Cortex of kidney (tissue), 1 donor: ENCODE results near the gene REXO5.
"Not testable (repeated sequence)": the region's sequence is repeated elsewhere in the genome, so short reads cannot be mapped to it uniquely, and the experiment has no call there.

Experiments
- DNase-seq: peaks from one replicate; lab custom pipeline; 2025; lab: John Stamatoyannopoulos, UW

Gene REXO5

DNA sequence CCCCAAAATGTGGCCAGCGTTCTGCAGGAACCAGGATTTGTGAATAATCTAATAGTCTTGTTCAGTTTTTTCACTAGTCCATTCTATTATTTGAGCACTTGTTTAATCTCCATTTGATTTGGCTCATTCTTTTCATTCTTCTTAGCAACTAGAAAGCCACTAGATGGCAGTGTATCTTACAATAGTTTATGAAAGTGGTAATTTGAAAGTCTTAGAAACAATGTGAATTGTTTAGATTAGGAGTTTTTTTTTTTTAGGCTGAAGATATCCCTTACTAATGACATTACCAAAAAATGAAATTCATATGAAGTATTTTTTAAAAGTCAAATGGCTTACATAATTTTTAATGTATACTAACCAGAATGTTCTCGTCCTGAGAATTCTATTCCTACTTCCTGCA, 6.7 kb upstream of the REXO5 start:
- no peak for DNase-seq

DNA sequence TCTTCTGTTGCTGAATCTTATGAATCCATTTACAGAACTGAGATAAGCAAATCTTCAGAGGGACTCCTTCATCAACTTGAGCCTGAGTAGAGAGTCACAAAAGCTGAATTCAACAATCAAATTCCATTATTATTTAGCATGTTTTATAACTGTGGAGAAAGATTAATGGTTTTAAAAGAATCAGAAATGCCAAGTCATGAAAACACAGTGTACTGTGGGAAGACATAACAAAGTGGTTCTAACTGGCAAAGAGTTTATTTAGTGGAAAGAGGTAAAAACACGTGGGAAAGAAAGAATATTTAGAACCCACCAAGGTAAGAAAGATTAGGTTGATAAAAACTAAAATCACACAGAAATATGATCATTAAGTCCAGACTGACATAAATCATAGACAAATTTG, 5.0 kb upstream of the REXO5 start:
- DNase-seq, result no peak

DNA sequence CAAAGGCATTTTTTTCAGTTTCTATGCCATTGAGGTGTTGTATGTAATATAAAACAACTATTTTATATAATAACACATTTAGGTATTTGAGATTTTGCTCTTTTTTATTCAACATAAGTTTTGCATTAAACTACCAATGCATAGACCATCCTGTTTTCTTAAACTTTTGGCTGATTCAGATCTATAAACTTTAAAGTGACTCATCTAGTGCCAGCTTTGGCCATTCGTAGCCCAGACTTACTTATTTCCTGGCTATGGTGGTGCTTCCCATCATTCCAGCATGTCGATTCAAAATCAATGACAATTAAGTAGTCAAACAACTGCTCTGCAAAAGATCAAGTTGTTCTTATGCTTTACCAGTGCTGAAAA, 3.2 kb upstream of the REXO5 start:
- no peak for DNase-seq

DNA sequence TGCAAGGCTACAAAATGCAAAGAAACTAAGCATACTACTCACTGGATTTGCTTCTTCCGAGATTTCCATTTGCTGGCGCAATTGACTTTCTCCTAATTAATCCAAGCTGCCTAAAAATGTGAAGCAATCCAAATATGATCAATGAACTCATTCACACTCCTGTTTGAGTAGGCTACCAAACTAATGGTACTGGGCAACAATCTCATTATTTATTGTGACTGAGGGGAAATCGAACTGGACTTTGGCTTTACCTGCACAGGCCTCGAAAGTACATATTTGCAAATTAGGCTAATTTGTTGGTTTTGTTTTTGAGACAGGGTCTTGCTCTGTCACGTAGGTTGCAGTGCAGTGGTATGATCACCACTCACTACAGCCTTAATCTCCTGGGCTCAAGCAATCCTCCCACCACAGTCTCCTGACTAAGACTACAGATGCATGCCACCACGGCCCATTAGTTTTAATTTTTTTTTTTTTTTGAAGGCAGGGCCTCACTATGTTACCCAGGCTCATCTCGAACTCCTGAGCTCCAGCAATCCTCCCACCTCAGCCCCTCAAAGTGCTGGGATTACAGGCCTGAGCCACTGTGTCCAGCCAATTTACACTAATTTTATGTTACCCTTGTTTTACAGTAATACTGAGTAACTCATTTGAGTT, 2.6 kb upstream of the REXO5 start:
- DNase-seq, result no peak

DNA sequence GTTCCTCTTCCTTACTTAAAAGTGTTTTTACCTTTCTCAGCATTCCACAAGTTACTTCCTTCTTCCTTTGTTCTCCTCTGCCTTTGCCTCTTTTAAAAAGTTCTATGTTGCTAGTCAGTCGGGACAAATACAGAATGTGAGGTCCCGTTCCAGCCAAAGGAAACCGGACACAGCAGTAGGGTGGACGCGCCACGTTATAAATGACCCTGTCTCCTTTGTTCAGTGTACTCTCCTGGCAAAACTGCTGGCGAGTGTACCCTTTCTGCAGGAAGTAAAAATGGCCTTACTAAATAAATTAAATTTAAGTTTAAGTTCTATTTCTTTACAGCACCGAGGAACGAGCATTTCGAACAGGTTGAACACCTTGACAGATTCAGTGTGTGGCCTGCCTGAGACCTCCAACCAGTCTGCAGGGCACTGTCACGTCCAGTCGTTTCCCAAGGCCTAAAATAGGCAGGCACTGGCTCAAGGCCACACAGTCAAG, 601 bp upstream of the REXO5 start:
- DNase-seq, result not testable (repeated sequence)

DNA sequence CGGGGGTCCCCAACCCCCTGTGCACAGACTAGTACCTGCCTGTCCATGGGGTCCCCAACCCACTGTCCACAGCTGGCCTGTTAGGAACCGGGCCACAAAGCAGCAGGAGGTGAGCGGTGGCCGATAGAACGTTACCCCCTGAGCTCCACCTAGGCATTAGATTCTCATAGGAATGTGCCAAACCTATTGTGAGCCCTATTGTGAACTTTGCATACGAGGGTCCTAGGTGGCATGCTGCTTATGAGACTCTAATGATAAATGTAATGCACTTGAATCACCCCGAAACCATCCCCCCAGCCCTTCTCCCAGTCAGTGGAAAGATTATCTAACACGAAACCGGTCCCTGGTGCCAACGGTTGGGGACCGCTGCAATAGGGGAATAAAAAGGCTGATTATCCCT, 1.5 kb downstream of the REXO5 start:
- DNase-seq, result no peak

DNA sequence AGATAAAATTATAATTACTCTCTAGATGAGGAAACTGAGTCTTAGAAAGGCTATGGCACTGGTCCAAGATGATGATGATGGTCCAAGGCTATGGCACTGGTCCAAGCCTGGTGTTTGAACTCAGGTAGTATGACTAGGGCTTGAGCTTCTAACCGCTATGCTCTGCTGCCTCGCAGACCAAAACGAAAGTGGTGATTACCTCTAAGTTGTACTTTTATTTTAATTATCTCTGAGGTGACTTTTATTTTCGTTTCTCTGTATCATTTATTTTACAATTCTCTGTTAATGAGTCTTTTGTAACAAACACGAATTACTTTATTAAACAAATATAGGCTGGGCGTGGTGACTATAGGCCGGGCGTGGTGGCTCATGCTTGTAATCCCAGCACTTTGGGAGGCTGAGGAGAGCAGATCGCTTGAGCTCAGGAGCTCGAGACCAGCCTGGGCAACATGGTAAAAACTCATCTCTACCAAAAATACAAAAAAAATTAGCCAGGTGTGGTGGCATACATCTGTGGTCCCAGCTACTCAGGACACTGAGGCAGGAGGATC, 5.6 kb downstream of the REXO5 start:
- no peak for DNase-seq

DNA sequence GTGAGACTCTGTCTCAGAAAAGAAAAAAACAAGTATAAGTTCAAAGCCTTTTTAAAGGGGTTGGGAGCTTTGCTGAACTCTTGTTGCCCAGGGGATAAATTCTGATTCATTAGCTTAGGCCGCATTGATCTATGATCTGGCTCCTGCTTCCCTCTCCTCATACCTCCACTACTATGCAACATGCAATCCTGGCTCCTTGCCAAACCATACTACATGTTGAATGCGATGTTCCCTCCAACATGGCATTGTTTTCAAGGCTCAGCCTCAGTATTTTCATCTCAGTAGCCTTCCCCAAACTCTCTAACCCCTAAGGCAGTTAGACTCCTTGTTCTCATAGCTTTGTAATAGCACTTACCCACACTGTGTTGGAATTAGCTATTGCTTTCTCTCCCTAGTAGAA, 6.2 kb downstream of the REXO5 start:
- no peak for DNase-seq

DNA sequence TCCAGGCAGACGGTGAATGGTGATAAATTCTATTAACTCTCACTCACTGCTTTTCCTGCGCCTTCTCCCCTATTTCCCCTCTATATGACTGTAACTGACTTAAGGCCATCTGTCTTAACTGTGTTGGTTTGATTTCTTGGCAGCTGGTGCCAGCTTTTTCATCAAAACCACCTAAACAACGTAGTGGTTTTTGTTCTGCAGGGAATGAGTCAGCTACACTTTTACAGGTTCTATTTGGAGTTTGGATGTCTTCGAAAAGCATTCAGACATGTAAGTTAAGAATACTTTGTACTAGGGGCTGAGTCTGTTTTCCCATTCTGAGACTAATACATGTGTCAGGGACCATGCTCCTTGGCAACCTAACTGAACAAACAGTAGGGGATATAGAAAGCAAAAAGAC, 8.5 kb downstream of the REXO5 start:
- DNase-seq, result no peak

DNA sequence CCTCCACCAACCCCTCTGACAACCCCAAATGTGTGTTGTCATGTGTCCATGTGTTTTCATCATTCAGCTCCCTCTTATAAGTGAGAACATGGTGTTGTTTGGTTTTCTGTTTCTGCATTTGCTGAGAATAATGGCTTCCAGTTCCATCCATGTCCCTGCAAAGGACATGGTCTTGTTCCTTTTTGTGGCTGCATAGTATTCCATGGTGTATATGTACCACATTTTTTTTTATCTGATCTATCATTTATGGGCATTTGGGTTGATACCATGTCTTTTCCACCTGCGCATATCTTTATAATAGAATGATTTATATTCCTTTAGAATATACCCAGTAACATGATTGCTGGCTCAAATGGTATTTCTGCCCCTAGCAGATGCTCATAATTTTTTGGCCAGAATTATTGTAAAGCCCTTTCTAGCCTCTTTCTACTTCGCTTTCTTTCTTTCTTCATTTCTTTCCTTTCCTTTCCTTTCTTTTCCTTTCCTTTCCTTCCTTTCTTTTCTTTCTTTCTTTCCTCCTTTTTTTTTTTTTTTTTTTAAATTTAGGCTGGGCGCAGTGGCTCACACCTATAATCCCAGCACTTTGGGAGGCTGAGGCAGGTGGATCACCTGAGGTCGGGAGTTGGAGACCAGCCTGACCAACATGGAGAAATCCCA, 12.7 kb downstream of the REXO5 start:
- DNase-seq, result no peak

DNA sequence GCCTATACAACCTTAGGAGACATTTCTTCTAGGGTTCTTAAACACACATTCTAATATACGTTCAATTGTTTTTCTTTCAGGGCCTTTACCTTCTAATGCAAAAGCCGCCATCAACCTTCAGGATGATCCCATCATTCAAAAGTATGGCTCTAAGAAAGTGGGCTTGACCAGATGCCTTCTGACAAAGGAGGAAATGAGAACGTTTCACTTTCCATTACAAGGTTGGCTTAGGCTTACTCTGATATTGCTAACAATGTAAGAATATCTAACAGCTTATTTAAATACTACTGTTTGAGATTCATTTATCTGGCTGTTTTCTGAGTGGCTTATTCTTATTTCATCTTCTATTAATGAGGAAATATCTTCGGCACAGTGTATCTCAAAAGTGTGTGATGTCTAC, 15.4 kb downstream of the REXO5 start:
- DNase-seq, result no peak

DNA sequence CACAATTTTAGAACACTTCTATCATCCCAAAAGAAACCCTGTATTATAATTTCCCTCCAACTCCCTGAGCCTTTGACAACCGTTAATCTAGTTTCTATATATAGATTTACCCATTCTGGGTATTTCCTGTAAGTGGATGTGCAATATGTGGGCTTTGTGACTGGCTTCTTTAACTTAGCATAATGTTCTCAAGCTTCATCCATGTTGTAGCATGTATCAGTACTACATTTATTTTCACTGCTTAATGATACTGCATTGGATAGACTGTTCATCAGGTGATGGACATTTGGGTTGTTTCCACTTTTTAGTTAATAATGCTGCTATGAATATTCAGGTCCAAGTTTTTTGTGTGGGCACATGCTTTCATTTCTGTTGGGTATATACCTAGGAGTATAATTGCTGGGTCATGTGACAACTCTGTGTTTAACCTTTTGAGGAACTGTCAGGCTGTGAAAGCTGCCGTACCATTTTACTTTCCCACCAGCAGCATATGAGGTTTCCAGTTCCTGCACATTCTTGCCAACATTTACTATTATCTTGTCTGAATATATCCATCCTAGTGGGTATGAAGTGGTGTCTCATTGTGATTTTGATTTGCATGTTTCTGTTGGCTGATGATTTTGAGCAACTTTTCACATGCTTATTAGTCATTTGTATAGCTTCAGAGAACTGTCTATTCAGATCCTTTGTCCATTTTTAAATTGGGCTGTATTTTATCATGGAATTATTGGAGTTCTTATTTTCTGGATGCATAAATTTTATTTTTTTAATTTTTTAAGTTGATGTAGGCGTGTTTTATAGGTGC, 16.4 kb downstream of the REXO5 start:
- DNase-seq, result no peak

DNA sequence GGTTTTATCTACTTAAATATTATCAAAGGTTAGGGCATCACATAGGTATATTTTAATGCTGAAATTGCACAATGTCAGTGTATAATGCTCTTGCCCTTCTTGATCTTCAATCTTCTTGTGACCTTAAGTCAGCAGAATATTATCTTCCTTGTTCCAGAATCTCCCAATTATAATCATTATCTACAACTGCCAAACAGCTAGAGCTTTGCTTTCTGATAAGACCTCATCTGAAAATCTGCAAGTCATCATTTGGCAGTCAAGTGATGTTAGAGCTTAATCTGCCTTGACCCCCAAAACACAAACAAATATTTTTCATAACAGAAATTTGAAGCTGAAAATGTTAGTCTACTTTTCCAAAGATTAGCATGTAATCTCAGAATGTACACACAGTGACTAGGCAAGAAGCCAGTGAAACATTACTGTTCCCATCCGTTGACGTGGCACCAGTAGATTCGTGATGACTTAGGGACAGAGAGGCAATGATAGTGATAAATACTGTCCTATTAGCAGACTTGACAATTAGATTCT, 19.8 kb downstream of the REXO5 start:
- no peak for DNase-seq

DNA sequence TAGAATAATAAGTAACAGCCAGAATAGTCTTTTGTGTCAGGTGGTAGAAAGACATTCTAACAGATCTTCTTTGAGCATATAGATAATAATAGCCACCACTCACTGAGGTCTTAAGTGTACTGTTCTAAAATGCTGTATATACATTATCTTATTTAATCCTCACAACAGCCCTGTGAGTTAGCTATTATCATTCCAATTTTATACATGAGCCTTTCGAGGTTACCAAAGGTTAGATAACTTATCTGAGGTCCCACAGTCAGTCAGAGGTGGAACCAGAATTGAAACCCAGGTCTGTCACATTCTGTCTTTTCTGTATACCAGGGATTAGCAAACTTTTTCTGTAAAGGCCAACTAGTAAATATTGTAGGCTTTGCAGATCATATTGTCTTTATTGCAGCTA, 23.2 kb downstream of the REXO5 start:
- DNase-seq, result no peak

DNA sequence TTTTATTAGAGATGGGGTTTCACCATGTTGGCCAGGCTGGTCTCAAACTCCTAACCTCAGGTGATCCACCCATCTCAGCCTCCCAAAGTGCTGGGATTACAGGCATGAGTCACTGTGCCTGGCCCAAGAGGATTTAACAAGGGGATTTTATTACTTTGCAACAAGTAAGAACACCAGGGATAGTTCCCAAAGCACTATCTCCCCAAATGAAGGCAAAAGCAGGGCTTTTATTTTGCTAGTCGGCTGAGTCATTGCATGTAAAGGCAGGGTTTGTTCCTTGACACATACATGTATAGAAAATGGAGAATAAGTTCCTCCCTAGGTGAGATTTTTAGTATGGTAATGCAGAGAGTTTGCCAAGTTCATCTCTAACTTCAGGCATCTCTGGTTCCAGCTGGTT, 24.0 kb downstream of the REXO5 start:
- DNase-seq, result no peak

DNA sequence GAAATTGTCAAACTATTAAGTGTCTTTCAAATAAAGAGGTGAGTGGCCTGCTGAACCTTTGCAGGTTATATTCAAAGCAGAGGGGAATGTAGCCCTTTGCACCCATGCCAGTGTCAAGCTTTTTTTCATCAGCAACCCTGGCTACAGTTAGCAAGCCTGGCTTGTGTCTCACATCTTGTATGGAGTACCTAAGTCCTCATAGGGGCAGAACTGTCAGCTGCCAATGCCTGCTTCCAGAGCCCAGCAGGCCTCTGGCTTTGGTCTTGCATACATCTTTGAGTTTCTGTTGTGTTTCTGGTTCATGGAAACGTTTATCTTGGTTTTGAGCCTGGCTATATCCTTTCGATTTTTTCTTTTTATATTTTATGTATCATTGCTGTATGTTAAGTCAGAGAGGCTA, 26.8 kb downstream of the REXO5 start:
- DNase-seq, result no peak

DNA sequence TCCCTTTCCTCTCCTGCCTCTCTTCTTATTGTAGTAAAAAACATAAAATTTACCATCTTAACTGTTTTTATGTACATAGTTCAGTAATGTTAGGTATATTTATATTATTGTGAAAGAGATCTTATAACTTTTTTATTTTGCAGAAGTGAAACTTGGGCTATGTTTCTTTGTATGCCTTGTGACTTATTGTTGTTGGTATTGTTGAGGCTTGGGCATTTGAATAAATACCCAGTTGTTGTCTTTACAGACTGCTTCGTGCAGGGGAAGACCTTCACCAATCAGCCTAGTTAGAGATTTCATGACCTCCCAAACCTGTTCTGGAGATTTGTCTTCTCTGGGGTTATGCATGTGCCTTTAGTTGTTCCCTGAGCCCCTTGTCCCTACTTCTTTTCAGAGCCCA, 31.9 kb downstream of the REXO5 start:
- DNase-seq, result no peak

DNA sequence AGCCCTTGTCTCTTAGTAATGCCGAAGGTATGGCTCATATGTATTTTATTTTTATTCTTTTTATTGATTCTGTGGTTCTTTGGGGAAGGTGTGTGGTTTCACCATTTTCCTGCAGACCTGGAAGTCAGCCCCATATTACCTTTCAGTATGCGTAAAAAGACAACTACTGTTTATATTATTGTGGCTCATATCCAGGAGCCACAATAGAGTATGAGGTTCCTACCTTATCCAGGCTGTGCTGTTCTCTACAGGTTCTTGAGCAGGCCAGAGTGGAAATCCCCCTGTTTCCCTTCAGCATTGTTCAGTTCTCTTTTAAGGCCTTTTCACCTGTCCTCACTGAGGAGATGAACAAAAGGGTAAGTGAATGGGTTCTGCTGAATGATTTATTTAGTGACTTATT, 33.2 kb downstream of the REXO5 start:
- DNase-seq, result no peak

DNA sequence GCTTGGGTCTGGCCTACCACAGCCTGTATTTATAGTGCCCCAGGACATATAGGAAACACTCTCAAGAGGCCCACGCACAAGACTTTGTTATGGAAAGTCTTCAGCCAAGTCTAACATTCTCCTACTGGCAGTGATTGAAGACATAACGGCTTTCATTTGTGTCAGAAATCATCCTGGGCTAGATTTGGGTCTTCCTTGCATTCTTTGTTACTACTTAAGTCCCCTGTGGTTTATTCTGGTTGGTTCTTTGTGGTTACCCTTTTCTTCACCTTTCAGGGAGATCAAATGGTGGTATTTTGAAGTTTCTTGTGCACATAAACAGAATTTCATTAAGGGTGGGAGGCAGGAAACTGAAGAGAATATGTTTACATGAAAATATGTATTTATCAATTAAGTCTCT, 37.7 kb downstream of the REXO5 start:
- DNase-seq, result no peak

DNA sequence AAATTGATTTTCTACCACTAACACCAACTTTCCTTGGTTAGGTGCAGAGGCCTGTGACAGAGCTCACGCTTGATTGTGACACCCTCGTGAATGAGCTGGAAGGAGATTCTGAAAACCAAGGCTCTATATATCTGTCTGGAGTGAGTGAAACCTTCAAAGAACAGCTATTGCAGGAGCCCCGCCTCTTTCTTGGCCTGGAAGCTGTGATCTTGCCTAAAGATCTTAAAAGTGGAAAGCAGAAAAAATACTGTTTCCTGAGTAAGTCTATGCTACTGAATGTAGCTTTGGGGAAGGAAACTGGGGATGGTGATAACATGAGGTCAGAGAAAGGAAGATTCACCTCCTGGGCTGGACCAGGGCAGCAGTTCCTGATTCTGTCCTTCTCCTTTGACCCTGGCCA, 38.3 kb downstream of the REXO5 start:
- no peak for DNase-seq

DNA sequence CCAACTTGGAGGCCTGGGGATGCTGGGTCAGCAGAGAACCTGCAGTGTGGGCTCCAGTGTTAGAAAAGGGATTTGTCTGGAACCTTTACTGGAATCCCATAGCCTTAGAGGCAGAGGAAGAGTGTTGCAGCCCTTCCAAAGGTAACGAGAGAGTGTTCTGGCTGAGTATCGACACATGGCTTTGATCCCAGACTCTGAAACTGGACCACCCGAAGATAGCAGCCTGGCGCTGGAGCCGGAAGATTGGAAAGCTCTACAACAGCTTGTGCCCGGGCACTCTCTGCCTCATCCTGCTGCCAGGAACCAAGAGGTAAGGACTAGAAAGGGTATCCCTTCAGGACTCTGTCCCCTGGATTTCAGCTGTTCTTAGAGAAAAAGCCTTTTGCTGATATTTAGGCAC, 39.7 kb downstream of the REXO5 start:
- DNase-seq, result no peak

DNA sequence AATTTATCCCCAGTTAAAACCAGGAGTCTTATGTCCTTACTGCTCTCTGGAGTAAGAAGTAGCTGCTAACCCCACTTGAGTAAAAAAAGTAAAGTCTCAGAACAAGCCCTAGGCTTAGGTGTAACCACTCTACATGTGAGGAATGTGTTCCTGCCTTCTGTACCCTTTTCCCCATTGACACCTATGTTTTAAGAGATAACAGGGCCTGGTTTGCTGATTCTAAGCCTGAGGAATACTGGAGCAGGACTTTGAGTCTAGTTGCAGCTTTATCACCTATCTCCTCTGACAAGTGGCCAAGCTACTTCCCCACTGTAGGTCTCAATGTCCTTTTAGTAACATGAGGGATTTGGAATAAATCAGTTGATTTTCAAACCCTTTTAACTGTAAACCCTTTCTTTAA, 40.2 kb downstream of the REXO5 start:
- no peak for DNase-seq

DNA sequence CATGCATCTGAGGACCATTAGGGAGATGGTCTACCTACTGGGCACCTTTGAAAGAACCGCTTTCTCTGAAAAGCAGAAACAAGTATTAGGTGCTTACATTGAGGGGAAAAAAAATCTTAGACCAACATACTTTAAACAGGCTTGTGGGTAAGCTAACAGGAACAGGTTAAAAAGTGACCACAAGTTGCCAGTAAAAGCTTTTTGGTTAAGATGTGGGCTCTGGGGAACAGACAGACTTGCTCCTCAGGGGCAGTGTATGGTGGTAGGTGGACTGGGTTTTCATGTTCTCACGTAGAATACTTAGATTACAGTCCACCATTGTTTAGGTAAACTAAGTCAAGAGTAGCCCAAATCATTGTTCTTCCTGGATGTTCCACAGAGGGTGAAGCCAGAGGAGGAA, 41.2 kb downstream of the REXO5 start:
- no peak for DNase-seq
